ENCODE results near the gene VIPR2.

VIPR2 gene

DNA sequence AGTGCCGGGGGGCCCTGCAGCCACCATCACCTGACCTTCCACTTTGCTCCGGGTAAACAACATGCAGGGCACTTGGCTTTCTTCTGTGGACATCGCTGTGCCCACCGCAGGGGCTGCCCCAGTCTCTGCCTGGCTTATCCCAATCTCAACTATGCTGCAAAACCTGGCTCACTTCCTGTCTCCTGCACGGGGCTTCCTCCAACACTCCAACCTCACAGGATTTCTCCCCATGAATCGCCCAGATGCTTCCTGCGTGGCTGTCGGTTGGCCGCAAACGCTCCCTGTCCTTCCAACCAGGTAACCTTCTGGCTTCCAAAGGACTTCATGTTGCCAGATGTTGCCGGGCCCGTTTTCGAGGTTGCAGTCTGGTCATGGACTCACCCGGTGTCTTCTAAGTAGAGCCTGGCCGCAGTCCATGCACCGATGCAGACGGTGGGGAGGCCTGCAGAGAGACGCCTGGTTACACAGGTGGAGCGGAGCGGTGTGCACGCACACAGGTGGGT is 109.0 kb downstream of the VIPR2 start:
- no peak overlapping the region for H3K4me3 ChIP-seq (ENCODE audit: low read depth, low read length)
- DNase-seq (ENCODE audit: low read depth), result no peak

DNA sequence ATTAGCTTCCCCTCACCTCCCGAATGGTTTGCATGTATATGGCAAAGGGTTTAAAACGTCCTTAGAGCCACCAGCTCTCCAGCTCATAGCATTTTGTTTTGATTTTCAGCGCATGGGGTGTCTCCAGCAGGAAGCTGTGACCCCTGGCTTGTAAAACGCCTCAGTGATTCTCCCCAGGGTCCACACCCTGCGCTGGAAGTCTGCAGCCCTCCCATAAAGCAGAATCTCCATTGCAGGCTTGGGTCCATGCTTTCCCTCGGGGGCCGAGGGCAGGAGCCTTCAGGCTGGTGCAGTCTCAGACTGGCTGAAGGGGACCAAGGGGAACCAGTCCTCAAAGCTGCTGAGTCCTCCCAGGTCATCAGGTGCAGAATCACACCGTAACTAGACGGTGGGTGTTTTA is 109.7 kb downstream of the VIPR2 start:
- DNase-seq (ENCODE audit: low read depth), result no peak

DNA sequence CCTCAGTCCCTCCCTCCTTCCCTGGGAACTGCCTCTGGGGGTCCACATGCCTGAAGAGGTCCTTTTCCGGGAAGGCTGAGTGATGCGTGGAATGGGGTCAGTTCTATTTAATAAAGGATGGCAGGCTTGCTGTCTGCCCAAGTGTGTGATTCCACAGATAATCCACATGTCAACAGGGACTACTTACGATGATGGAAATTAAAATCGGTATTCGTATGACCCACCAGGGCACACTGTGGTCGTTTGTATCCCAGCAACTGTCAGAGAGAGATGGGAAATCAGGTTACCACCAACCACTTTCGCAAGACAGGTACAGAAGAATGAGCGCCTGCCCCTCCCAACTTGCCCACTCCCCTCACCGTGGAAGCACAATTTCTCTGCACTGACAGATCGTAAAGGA is 110.3 kb downstream of the VIPR2 start:
- H3K4me3 ChIP-seq (ENCODE audit: low read depth, low read length), result no peak overlapping the region
- DNase-seq (ENCODE audit: low read depth), result no peak

More for the DNA sequence above, 109.7 kb downstream of the VIPR2 start:
- H3K4me3 ChIP-seq (ENCODE audit: low read depth, low read length), result no peak overlapping the region

DNA sequence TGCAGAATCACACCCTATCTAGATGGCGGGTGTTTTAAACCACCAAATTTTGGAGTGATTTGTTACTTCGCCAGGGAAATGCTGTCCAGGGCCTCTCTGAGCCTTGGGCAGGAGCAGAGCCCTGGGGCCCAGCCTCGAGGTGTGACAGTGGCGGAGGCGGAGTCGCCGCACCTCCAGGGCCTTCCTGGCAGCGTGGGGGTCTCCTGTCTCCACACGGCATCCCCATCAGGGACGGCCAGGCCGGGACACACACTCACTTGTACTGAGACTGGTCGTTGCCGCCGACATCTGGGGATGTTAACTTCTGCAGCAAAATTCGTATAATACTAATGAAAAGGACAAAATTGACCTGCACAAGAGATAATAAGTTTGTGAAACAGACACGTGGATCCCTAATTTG is 110.7 kb downstream of the VIPR2 start:
- no peak overlapping the region for H3K4me3 ChIP-seq (ENCODE audit: low read depth, low read length)
- DNase-seq (ENCODE audit: low read depth), result no peak

DNA sequence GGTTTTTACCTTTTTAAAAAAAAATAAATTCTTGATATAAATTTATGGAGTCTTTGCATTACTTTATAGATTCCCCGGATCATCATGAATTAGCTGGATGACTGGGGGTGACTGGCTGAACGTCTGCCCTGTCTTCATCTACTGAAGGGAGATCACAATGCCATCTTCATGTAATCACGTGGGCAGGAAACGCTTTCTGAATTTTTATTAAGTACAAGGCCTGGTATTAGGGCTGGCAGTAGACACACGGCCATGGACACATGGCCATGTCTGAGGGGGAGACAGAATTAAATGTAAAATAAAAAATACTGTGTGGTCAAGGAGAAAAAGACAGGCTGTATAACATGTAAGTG is 111.2 kb downstream of the VIPR2 start:
- DNase-seq (ENCODE audit: low read depth), result no peak
- H3K4me3 ChIP-seq (ENCODE audit: low read depth, low read length), result no peak overlapping the region

DNA sequence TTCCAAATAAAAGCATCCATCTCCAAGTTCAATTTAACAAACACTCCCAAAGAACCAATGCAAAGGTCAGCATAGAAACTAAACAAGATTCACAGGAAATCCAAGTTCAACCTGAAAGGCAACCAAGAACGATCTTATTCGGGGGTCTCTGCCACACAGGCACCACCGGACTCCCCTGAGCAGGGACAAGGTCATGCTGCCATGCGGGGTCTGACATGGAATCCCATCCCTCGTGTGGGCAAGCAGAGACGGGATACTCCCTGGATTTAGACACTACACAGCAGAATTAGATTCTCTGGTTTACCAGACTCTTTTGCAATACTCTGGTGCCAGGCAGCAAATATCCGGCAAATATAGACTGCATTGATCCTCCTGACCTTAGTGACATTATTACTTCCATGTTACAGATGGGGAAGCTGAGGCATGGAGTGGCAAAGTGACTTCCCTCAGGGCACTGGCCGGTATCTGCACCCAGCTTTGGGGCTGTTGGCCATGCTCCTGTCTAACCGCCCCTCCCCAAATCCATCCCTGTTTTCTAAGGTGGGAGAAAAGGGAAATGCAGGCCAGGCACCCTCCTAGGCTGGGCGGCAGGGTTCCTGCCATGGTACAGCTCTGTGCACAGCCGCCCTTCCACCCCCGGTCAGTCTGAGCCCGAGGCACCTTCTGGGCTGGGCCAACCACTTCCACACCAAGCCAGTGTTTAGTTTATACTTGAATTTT is 111.8 kb downstream of the VIPR2 start:
- no peak overlapping the region for H3K4me3 ChIP-seq (ENCODE audit: low read depth, low read length)
- no peak for DNase-seq (ENCODE audit: low read depth)

DNA sequence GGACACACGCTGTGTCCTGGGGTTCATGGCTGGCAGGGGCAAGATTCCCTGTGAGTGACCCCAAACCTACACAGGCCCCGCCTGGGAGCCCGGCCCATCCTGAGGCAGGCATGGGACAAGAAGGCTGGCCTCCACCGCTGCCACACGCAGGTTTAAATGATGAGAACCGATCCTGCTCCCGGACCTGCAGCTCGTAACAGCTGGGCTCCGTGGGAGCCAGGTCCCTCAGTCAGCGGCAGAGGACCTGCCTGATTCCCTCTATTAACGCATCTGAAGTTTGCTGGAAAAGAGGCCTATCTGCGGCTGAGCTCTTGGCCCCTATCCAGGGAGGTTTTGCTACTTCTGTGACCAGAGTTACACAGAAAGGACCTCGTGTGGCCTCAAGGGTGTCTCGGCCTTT is 112.3 kb downstream of the VIPR2 start:
- no peak overlapping the region for H3K4me3 ChIP-seq (ENCODE audit: low read depth, low read length)
- no peak for DNase-seq (ENCODE audit: low read depth)

DNA sequence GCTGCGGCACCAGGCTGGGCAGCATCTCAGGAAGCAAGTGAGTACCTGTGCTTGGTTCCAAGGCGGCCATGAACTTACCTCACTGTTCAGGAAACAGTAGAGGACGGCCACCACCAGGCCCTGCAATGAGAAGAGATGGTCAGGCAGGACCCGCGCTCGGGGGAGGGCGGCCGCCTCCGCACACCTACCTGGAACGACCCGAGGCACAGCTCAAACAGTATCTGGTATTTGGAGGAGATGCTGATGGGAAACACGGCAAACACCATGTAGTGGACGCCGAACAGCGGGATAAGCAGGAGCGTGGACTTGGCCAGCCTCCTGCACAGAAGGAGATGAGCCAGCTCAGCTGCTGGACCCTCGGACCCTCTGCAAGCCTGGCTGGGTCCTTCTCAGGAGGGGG is 112.9 kb downstream of the VIPR2 start:
- no peak for DNase-seq (ENCODE audit: low read depth)
- H3K4me3 ChIP-seq (ENCODE audit: low read depth, low read length), result no peak overlapping the region

DNA sequence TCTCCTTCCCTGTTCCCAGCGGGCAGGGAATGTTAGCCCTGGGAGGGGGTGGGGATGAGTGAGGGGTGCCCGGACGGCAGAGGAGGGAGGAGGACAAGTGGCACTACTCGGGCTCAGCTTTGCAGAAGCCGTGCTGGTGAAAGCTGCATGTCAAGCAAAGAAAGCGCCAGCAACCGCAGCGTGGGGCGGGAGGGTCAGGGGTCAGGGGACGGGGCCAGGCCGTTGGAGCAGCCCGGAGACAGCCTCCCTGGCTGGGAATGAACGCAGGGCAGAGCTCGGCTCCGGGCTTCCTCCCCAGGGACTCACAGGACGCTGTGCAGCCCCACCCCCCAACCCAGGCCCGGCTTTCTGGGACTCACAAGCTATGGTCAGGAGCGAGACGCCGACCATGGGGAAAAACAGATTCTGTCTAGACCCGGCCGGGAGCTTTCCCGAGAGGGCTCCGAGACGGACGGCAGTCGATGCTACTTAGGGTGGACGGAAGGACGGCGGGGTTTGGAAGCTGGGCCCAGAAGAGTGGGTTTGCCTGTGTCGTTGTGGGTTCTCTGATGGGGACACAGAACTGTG is 113.4 kb downstream of the VIPR2 start:
- H3K4me3 ChIP-seq (ENCODE audit: low read depth, low read length), result no peak overlapping the region
- DNase-seq (ENCODE audit: low read depth), result no peak

DNA sequence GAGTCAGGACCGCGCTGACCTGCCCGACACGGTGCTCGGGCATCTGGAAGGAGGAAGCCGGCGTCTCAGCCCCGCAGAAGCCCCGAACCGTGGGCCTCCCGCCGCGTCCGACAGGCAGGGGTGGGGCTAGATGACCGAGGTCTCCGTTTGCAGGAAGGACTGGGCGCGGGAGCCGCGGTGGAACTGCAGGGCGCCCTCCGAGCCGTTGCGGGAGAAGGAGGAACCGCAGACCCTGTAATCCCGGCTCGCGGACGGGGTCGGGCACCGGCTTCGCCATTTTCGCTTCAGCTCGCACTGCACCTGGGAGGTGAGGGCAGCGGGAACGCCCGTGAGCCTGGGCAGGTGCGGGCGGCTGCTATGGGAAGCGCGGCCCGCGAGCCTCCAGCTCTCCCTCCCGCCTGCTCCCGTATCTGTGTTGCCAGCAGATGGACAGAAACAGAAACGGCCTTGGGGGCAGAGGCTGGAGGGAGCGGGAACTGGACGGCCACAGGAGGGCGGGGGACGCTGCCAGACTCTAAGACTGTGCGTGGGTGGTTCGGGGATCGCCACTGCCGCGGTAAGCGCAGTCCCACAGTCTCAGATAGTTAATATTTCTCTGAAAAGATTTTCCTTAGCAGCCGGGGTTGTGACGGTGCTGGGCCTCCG is 114.1 kb downstream of the VIPR2 start:
- DNase-seq (ENCODE audit: low read depth), result no peak
- H3K4me3 ChIP-seq (ENCODE audit: low read depth, low read length), result peak overlapping the region; percentile 33

DNA sequence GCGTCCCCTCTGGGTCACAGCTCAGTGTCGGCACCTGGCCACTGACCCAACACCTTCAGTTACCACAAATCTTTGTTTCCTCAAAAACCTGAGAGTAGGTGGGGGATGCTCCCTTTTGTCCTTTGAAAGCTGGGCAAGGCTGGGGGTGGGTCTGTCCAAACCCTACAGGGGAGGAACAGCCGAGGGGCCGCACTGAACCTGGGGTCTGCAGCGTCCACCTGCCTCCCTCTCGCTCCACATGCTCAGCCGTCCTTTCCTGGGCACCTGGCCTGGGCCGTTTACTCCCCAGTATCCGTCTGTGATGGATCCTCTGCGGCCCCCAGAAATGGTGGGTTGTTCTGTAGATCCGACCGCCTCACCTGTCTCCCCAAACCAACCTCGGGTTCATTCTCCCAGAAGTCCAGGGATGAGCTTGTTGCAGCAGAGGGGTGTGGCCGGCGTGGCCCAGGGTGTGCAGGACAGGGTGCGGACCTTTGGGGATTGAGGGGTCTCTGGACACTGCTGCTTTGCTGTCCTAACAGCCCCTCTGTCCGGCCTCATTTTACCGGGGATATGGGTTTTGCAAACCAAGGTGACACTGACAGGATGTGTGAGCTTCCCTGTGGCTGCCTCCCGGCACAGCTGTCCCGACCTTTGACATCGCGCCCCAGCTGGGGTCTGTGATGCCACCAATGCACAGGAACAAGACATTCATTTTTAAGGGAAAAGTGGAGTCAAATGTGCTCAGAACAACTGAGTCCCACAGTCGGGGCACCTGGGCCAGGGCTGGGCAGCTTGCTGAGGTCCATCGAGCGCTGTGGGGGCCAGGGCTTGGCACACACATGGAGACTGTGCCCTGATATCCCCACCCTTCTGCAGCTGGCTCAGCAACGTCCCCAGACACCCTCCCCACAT is 115.9 kb downstream of the VIPR2 start:
- no peak overlapping the region for H3K4me3 ChIP-seq (ENCODE audit: low read depth, low read length)
- DNase-seq (ENCODE audit: low read depth), result no peak

DNA sequence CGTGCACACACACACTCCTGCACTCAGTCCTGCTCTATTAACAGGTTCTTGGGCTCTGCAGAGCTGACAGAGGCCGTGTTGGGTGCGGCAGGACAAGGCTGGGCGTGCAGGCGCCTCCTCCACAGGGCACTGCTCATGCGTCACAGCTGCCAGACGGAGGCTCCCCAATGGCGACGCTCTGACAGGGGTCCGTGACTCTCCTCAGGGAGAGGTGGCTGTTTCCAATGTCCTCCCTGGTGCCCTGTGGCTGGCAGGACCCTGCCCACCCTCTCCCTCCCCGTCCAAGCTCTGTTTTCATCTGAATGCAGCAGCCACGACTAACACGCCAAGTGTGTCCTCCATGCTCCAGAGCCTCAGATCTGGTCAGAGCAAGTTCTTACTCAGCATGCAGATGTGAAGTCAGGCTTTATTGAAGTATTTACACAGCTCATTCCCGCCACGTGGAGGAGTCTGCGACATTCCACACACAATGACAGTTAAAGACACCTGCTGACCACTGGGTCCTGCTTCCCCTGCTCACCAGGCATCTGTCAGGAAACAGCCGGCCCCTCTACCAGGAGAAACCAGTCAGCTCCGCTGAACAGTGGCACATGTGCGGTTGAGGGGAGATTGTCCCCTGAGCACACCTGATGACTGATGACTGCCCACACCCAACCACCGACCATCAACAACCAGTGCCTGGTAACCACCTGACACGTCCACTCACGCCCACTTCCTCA is 116.7 kb downstream of the VIPR2 start:
- H3K4me3 ChIP-seq (ENCODE audit: low read depth, low read length), result no peak overlapping the region
- DNase-seq (ENCODE audit: low read depth), result no peak

DNA sequence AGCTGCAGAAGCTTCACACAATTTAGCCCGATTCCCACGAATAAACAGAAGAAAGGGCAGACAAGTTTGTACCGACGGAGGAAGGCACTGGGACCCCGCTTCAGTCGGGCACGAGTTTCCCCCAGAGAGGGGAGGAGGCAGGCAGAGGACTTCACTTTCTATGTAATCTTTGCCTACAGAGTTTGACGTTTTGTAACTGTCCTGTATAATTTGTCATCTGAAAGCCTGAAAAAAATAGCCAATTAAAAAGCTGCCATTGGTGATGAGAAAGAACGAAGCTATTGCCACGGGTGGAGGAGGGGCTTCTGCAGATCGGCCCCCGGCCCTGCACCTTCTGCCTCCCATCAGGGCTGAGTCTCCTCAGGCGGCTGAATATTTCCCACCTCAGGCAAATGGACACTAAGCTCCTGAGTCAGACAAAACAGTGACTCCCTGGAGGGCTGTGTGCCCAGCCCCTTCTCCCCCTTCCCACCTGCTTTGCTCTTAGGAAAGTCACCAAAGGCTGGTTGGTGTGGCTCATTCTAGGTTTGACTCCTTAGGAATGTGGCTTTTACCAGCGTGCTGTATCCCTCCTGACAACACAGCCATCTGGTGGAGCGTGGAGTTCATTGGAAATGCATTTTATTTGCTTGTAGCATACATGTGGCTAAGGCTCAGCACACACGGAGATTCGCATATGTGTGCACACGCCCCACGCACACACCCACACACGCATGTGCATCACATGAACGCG is 117.4 kb downstream of the VIPR2 start:
- DNase-seq (ENCODE audit: low read depth), result no peak
- H3K4me3 ChIP-seq (ENCODE audit: low read depth, low read length), result no peak overlapping the region

DNA sequence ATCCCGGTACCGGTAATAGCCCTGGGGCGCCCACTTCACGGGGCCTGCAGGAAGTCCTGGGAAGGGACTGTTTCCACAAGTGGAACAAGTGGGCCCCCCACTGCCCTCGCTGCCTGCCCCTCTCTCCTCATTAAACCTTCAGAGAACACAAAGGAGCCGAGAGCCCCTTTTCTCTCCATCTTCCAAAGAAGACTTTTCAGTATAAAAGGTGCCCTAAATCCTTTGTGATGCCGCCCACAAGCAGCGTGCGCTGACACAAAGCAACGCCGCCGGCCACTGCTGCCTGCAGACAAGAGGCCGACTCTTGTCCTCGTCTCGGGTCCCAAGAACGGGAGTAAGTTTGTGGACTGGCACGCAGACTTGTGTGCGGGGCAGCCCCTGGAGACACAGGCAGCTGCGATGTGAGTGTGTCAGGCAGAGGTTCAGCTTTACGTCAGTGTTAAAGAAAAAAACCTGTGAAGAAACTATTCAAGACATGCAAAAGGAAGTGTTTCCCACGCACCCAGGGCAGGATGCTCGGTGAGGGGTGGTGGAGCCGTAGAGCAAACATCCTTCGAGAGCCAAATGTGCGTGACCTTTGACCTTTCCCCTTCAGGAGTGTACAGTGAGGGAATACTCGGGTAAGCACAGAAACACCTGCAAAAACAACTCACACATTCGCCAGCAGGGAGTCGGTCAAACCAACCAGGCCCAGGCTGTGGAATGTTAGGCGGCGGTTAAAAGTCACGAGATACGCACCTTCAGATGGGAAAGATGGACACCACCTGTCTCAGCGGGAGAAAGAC is 118.2 kb downstream of the VIPR2 start:
- DNase-seq (ENCODE audit: low read depth), result no peak
- no peak overlapping the region for H3K4me3 ChIP-seq (ENCODE audit: low read depth, low read length)

DNA sequence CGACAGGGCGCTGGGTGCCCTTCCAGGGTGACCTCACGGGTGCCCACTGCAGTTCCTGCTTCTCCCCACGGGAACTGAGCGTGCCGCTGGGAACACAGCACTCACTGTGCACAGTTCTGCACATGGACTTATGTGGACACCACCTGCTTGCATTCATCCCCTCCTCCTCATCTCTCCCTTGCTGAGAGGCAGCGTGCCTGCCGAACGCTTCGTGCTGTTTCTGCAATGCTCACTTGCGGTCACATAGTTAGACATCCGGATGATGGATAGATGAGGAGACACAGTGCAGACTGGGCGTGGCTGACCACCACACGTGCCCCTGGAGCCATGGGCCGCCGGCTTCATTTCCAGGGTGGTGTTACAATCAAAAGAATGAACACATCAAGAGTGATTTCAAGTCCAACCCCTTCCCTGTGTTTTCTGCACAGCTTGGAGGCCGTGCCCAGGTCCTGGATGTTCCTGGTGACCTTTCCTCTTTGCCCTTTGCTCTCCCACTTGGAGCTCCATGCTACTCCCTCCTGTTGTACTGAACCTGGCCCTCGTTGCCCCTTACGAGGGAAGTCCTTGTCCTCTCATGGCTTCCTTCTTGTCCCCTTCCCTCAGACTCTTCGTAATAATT is 119.4 kb downstream of the VIPR2 start:
- H3K4me3 ChIP-seq (ENCODE audit: low read depth, low read length), result no peak overlapping the region
- no peak for DNase-seq (ENCODE audit: low read depth)

DNA sequence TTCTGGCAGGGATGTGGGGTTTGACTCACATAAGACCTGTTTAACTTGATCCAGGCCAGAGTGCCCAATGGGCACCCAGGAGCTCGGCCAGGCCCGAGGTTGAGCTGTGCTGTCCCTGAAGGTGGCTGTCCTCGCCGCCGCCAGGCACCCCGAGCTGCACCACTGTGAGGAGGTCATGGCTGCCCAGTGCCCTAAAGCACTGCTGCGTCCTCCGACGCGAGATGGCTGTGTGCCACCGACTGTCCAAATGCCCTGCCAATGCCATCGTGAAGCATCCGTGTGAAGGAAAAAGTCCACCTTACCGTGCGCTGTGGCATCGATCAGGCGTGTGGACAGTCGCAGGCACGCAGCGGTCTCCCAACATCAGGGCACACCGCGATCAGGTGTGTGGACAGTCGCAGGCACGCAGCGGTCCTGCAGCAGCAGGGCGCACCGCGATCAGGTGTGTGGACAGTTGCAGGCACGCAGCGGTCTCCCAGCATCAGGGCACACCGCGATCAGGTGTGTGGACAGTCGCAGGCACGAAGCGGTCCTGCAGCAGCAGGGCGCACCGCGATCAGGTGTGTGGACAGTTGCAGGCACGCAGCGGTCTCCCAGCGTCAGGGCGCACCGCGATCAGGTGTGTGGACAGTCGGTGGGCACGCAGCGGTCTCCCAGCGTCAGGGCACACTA is 120.3 kb downstream of the VIPR2 start:
- no peak overlapping the region for H3K4me3 ChIP-seq (ENCODE audit: low read depth, low read length)
- no peak for DNase-seq (ENCODE audit: low read depth)

DNA sequence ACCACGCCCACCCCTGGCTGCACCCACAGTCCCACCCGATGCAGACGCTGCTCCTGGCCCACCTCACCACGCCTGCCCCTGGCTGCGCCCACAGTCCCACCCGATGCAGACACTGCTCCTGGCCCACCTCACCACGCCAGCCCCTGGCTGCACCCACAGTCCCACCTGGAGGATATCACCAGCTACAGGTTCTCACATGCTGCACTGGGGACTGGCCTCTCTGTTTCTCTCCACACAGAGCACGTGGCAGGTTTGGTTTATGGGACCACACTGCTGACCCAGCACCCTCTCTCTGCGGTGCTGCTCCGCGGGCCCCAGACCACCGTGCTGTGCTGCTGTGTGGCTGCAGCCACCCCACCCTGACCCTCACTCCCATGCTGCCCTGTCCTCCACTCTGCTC is 120.9 kb downstream of the VIPR2 start:
- no peak for DNase-seq (ENCODE audit: low read depth)
- no peak overlapping the region for H3K4me3 ChIP-seq (ENCODE audit: low read depth, low read length)

Data from skeletal muscle cell (primary cell).